ENCODE data around the gene BTRC.

DNA sequence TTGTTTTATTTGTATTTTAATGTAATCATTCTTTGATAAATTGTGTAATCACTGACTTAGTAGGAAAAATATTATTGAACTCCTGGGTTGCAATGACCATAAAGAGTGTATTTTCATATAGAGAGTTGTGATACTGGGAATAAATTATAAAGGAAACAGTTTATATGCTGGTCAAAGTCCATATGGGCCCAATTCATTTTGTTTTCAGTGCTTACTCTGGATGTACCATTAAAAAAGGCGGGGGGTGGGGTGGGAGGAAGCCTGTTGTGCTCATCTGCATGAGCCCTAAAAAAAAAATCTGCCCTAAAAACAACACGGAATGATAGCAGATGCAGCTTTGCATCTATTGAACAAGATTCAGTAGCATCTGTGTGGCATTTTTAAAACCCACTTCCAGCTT is 114.2 kb downstream of the BTRC start:
- TF ChIP-seq, protein P1, sequence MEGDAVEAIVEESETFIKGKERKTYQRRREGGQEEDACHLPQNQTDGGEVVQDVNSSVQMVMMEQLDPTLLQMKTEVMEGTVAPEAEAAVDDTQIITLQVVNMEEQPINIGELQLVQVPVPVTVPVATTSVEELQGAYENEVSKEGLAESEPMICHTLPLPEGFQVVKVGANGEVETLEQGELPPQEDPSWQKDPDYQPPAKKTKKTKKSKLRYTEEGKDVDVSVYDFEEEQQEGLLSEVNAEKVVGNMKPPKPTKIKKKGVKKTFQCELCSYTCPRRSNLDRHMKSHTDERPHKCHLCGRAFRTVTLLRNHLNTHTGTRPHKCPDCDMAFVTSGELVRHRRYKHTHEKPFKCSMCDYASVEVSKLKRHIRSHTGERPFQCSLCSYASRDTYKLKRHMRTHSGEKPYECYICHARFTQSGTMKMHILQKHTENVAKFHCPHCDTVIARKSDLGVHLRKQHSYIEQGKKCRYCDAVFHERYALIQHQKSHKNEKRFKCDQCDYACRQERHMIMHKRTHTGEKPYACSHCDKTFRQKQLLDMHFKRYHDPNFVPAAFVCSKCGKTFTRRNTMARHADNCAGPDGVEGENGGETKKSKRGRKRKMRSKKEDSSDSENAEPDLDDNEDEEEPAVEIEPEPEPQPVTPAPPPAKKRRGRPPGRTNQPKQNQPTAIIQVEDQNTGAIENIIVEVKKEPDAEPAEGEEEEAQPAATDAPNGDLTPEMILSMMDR (IDR thresholded peaks at IDR 0.05) = no peak
- no peak for TF ChIP-seq POLR2A (IDR thresholded peaks at IDR 0.05)
